CD4-positive, alpha-beta T cell treated with Interleukin-17A for 4 hours (primary cell): ENCODE results near the gene FKBP4.

Experiments used
- DNase-seq: peaks from one replicate; pipeline ENCODE4 v3.0.0-alpha.2; 2020; ENCODE audit warnings: mixed read lengths

FKBP4 gene

DNA sequence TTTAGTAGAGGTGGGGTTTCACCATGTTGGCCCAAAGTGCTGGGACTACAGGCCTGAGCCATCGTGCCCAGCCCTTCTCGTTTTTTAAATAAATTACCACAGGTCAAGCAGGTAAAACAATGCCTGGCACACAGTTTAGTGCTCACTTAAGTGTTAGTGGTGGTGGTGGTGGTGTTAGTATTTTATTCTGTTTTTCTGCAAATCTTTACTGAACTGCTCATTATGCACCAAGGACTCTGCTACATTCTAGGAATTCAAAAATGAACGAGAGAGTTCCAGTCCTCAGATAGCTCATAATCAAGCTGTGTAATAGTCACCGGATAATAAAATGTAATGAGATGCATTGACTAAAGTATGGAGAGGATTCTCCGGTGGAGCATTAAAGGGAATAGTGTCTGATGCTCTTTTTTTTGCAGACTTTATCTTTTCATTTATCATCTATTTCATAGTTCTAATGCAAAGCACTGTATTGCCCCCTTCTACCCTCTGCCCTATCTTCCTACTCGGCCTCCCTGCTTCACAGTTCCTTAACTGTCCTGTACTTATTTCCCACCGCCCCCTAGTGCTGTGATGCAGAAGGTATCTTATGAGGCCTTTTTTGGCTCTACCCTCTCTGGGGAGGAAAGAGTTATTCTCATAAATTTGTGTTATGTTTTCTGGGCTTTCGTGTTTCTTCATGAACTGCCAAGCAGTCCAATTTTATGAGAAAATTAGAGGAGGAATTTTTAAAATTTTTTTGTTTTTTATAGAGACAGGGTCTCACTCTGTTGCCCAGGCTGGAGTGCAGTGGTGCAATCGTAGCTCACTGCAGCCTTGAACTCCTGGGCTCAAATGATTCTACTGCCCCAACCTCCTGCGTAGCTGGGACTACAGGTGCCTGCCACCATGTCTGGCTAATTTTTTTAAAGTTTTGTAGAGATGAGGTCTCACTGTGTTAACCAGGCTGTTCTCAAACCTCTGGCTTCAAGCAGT is 18.7 kb downstream of the FKBP4 start:
- peak; percentile 64 for DNase-seq

GRCh38 chr12:2819810-2820209 is 25.0 kb downstream of the FKBP4 start:
- no peak for DNase-seq

GRCh38 chr12:2820432-2820831 is 25.7 kb downstream of the FKBP4 start:
- DNase-seq = no peak

DNA sequence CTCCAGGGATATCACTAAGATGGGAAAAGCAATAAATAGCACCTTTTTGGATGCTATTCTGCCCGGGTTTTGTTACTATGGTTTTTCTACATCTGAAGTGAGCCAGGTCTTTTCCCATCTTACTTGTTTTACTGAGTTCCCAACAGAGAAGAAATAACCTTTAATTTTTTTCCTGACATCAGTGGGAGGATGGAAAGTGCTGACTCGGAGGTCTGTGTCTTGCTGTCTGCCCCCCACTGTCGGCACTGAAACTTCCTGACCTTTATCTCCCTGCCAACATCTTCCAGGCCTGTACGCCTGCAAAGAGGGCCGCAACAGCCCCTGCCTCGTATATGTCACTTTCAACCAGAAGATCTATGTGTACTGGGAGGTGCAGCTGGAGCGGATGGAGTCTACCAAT is 28.7 kb downstream of the FKBP4 start:
- DNase-seq = no peak

DNA sequence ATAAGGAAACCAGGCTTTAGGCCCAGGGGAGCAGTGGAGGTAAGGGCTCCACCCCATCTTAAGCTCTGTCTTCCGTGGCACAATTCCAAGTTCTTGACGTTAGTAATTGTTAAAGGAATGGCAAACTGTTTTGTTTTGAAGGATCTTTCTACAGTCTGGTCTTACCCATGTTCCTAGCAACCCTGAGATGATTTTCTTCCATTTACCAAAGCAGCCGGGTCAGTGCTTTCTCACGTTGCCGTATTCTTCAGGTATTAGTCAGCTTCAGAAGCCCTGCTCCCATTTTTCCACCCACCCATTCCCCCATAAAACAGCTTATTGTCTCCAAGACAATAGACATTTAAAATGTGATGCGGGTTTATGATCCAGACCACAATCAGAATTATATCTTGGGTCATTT is 29.8 kb downstream of the FKBP4 start:
- no peak for DNase-seq

- no peak for DNase-seq
These were observed 30.4 kb downstream of the FKBP4 start for GRCh38 chr12:2825132-2825531.

GRCh38 chr12:2826036-2826435 is 31.3 kb downstream of the FKBP4 start:
- no peak for DNase-seq

- DNase-seq = no peak
These were observed 32.1 kb downstream of the FKBP4 start for GRCh38 chr12:2826721-2827515.

DNA sequence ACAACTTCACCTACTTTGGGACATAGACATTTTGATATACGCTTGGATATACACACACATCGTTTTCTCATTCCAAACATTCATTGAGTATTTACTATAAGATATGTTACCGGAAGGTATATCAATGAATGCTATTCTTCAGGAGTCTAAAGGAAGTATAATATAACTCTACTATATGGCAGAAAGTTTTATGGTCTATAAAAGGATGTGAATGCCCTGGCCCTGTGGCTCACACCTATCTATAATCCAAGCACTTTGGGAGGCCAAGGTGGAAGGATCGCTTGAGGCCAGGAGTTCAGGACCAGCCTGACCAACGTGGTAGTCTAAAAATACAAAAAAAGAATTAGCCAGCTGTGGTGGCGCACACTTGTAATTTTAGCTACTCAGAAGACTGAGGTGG is 34.5 kb downstream of the FKBP4 start:
- DNase-seq = no peak

DNA sequence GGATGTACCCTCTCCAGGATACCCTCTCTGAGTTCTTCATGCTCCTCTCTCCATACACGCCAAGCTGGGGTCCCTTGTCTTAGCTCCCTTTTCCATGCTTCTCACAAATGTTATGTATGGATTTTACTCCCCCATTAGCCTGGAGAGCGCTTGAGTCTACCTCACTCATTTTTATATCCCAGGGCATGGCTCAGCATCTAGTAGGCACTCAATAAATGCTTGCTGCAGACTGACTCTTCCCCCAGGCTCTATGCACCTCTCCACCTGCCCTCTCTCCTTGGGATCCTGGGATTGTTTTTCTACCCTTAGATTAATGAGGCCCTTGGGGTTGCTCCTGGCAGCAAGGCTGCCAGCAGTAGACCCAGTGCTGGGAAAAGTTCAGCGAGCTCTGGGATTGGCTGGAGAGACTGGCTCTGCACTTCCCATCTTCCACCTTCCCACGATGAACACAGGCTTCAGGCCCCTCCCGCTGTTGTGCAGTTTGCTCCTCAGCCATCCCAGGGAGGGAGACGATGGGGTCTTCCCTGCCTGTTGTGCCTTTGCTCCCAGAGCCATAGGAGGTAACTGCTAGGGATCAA is 37.9 kb downstream of the FKBP4 start:
- no peak for DNase-seq

- no peak for DNase-seq
These were observed 38.6 kb downstream of the FKBP4 start for GRCh38 chr12:2833327-2833726.

GRCh38 chr12:2833810-2834209 is 39.0 kb downstream of the FKBP4 start:
- DNase-seq = no peak

- DNase-seq = no peak
These were observed 40.1 kb downstream of the FKBP4 start, which contains the start of gene NRIP2 for GRCh38 chr12:2834581-2835491. Gene NRIP2 (minus strand): TSS chr12:2835035. CDS start chr12:2834983, 52 bp downstream.

GRCh38 chr12:2835691-2836403 is 41.1 kb downstream of the FKBP4 start:
- DNase-seq = no peak

DNA sequence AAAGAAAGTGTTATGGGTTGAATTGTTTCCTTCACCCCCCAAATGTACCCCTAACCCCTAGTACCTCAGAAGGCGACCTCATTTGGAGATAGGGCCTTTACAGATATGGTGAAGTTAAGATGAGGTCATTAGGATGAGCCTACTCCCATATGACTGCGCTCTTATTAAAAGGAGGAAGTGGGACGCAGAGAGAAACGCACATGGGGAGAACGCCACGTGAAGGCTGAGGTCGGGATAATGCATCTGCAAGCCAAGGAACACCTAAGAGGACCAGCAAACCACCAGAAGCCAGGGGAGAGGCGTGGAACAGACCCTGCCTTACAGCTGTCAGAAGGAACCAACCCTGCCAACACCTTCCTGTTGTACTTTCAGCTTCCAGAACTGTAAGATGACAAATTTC is 41.8 kb downstream of the FKBP4 start:
- no peak for DNase-seq

DNA sequence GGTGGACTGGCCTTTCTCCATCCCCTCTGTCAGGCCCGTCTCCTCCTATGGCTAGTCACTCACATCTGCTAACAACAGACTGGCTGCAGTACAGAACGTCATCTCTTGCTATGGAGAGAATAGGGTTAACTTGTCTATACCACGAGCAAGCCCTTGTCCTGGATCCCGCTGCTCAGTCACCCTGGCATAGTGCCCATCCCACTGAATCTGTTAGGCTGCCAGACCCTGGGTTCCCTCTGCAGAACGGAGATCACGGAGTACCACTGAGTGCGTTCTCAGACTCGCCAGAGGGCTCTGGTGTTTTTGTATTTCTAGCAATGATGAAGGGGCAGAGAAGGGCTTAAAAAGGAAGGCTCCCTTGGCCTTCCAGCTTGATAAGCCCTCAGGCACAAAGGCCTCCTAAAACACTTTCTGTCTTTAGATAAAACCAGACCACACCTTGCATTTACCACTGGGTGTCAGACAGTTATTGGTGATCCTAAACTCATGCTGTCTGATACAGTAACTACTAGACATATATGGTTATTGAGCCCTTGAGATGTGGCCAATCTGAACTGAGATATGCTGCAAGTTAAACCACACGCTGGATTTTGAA is 46.4 kb downstream of the FKBP4 start:
- no peak for DNase-seq

- DNase-seq = no peak
These were observed 48.2 kb downstream of the FKBP4 start for GRCh38 chr12:2842948-2843347.

DNA sequence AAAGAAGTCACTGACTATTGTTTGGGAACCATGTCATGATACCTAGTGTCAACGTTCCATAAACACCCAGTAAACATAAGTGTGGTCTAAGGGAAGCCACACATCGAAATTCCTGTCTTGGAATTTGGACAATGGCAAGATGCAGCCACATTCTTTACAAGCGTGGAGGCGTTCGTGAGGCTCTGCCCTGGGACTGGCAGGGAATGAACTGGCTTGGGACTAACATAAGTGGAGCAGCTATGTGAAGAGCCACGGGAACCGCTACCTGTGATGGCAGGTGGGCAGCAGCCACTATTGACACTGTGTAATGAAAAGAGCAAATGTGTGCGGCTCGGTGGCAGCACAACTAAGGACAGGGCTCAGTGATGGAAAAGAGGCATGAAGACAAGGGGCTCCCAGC is 50.0 kb downstream of the FKBP4 start:
- no peak for DNase-seq

GRCh38 chr12:2845280-2845679 is 50.5 kb downstream of the FKBP4 start:
- DNase-seq = no peak

- no peak for DNase-seq
These were observed 57.2 kb downstream of the FKBP4 start for GRCh38 chr12:2851931-2852330.

DNA sequence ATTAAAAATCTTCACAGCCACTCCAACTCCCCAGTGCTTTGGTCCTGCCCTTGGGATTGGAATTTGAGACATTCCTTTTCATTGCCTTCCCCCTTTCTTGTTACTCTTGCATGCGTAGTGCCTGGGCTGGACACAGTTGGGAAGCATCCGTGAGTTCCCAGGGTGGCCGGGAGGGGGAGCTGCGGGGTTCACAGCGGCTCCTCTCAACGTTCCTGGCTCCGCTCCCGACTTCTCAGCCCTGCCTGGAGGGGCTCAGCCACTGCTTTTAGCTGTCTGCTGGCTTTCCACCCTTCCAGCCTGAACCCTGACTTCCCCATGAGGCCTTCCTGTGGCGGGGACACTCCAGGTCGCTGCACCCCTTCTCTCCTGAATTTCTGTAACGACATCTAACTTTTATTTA is 58.9 kb downstream of the FKBP4 start:
- peak; percentile 63 for DNase-seq
